Cardiac muscle cell (in vitro differentiated cells and primary cell): Measurements from ENCODE around the gene VWA2. TPM values are rescaled to one million over a fixed set of nuclear protein-coding genes. Genes with fewer than 3 reads are reported as not detected.

Experiments
- DNase-seq, 2 donors: peaks; one replicate each; pipeline versions ENCODE4 v3.0.0 to v3.0.0-alpha.2; 2010 to 2017; ENCODE audit warnings: low read depth in 1 of 2, low spot score in 1 of 2
- H3K27ac ChIP-seq: fragments of 200-600 bp; sonication (generic); 2 replicates; pipeline ENCODE4 v1.5.1; 2016
- H3K27me3 ChIP-seq: fragments of 200-600 bp; sonication (generic); 2 replicates; pipeline ENCODE4 v1.6.0; 2016; ENCODE audit warnings: control low read depth
- H3K36me3 ChIP-seq: fragments of 200-600 bp; sonication (generic); 2 replicates; pipeline ENCODE4 v1.5.1; 2016; ENCODE audit warnings: control low read depth
- H3K4me1 ChIP-seq: fragments of 200-600 bp; sonication (generic); 2 replicates; pipeline ENCODE4 v1.8.1; 2017; ENCODE audit warnings: low read depth, mild to moderate bottlenecking, mixed run types
- H3K4me3 ChIP-seq: fragments of 200-600 bp; sonication (generic); 2 replicates; pipeline ENCODE4 v1.5.1; 2016; ENCODE audit warnings: mild to moderate bottlenecking
- H3K9me3 ChIP-seq: fragments of 200-600 bp; sonication (generic); 2 replicates; pipeline ENCODE4 v1.5.1; 2017; ENCODE audit warnings: low read depth, mild to moderate bottlenecking, control low read depth
- polyA plus RNA-seq: library from polyadenylated mRNA; unstranded; fragments of >200 nt; fragmentation: Nextera tagmentation; extraction: Ambion mirVana; gene quantifications from 2 replicates; pipeline ENCODE4 v1.2.1, GENCODE V29; 2016
- total RNA-seq: library from RNA; depleted of rRNA; stranded (reverse); fragments of >200 nt; gene quantifications from 2 replicates; pipeline ENCODE4 v1.2.3, GENCODE V29; 2016
- TF ChIP-seq, protein P1 (sequence below): IDR thresholded peaks from 2 replicates; pipeline ENCODE4 v1.5.1; 2012; ENCODE audit warnings: low read depth, mild to moderate bottlenecking, low read length

Gene VWA2
- total and polyA plus RNA-seq, 2 experiments from 2014 or later = not detected

DNA sequence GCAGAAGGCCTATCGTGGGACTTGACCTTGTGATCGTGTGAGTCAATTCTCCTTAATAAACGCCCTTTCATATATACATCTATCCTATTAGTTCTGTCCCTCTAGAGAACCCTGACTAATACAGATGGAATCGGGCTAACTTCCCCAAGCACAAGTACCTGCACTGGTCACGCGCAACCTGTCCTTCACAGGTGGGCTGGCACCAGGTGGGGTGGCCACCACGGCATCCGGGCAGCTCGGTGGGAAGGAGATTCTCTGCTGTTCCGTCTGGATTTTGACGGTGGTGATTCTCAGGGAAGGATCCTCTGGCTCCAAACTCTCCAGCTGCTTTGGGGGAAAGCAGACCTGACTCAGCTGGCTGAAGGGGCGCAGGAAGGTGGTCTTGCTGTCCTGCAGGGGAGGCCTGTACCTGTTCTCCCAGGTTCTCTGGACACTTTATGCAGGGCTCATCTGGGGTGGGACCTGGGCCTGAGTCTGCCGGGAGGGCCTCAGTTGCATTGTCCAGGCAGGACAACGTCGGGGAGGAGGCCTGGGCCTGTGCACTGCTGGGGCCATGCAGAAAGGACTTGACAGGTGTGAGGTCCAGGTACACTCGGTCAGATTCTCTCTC is 61.1 kb downstream of the VWA2 start:
- Histone ChIP-seq H3K9me3 (no peaks in the 10 kb centered on the region), H3K27ac (no peak overlapping the region), H3K4me1 (peaks cover 3% of the 10 kb centered on the region), H3K4me3 (no peak overlapping the region), H3K27me3 (peaks cover 7% of the 10 kb centered on the region), H3K36me3 (no peaks in the 10 kb centered on the region)
- DNase-seq = no peak
- TF ChIP-seq, protein P1, sequence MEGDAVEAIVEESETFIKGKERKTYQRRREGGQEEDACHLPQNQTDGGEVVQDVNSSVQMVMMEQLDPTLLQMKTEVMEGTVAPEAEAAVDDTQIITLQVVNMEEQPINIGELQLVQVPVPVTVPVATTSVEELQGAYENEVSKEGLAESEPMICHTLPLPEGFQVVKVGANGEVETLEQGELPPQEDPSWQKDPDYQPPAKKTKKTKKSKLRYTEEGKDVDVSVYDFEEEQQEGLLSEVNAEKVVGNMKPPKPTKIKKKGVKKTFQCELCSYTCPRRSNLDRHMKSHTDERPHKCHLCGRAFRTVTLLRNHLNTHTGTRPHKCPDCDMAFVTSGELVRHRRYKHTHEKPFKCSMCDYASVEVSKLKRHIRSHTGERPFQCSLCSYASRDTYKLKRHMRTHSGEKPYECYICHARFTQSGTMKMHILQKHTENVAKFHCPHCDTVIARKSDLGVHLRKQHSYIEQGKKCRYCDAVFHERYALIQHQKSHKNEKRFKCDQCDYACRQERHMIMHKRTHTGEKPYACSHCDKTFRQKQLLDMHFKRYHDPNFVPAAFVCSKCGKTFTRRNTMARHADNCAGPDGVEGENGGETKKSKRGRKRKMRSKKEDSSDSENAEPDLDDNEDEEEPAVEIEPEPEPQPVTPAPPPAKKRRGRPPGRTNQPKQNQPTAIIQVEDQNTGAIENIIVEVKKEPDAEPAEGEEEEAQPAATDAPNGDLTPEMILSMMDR = no peak

- no peak overlapping the region for H3K27ac ChIP-seq
- no peaks in the 10 kb centered on the region for H3K36me3 ChIP-seq
- H3K9me3 ChIP-seq = no peaks in the 10 kb centered on the region
- H3K4me1 ChIP-seq = peaks cover 3% of the 10 kb centered on the region
- H3K27me3 ChIP-seq = peaks cover 7% of the 10 kb centered on the region
- TF ChIP-seq, protein P1 = no peak
- no peak overlapping the region for H3K4me3 ChIP-seq
- no peak for DNase-seq
Observed at GRCh38 chr10:114301177-114301576, 62.1 kb downstream of the VWA2 start.

GRCh38 chr10:114301951-114302710 is 63.1 kb downstream of the VWA2 start:
- TF ChIP-seq, protein P1 = no peak
- no peak for DNase-seq
- no peaks in the 10 kb centered on the region for H3K9me3 ChIP-seq
- H3K4me3 ChIP-seq = no peak overlapping the region
- H3K36me3 ChIP-seq = no peaks in the 10 kb centered on the region
- peaks cover 7% of the 10 kb centered on the region for H3K27me3 ChIP-seq
- H3K27ac ChIP-seq = no peak overlapping the region
- H3K4me1 ChIP-seq = peaks cover 3% of the 10 kb centered on the region

DNA sequence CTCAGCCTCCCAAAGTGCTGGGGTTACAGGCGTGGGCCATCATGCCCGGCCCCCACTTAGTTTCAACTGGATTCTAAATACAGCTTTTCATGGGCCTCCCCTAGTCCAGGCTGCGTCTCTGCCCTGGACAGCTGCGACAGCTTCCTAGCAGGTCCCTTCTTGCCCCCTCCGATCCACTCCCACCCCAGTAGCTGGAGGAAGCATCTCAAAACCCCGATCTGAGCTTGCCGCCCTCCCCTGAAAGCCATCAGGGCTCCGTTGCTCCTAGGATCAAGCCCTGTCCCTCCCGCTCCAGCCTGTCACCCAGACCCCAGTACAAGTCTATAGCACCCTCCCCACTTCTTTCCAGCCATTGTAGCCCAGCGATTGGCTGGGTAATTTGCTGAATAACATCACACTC is 64.5 kb downstream of the VWA2 start:
- H3K27me3 ChIP-seq = peaks cover 7% of the 10 kb centered on the region
- no peaks in the 10 kb centered on the region for H3K9me3 ChIP-seq
- H3K4me3 ChIP-seq = no peak overlapping the region
- TF ChIP-seq, protein P1 = no peak
- H3K27ac ChIP-seq = no peak overlapping the region
- DNase-seq = no peak
- no peaks in the 10 kb centered on the region for H3K36me3 ChIP-seq
- peaks cover 3% of the 10 kb centered on the region for H3K4me1 ChIP-seq

- Histone ChIP-seq H3K27ac (no peak overlapping the region), H3K27me3 (peaks cover 7% of the 10 kb centered on the region), H3K4me1 (peaks cover 3% of the 10 kb centered on the region), H3K4me3 (peak overlapping the region; percentile 26), H3K9me3 (no peaks in the 10 kb centered on the region), H3K36me3 (no peaks in the 10 kb centered on the region)
- peak; percentile 87 to 89 for DNase-seq
- TF ChIP-seq, protein P1 = peak; percentile 82
Observed at GRCh38 chr10:114304017-114304570, 65.0 kb downstream of the VWA2 start.
